Urinary bladder (tissue), 4 donors: ENCODE results near the gene CPSF3. TPM values are rescaled to one million over a fixed set of nuclear protein-coding genes. Genes with fewer than 3 reads are reported as not detected.

Source experiments
- DNase-seq: peaks from one replicate; pipeline ENCODE4 v3.0.0-alpha.2; 2015; ENCODE audit errors: extremely low spot score
- H3K27ac ChIP-seq: one replicate; pipeline ENCODE4 v1.5.1; 2013; ENCODE audit warnings: low read depth, mild to moderate bottlenecking, moderate library complexity
- H3K36me3 ChIP-seq: one replicate; pipeline ENCODE4 v1.6.1; 2013; ENCODE audit warnings: mild to moderate bottlenecking, moderate library complexity; ENCODE audit not compliant: insufficient read depth
- H3K4me1 ChIP-seq: one replicate; pipeline ENCODE4 v1.6.1; 2013; ENCODE audit warnings: mild to moderate bottlenecking, moderate library complexity; ENCODE audit not compliant: insufficient read depth
- H3K4me3 ChIP-seq: one replicate; pipeline ENCODE4 v1.5.1; 2013; ENCODE audit warnings: low read depth, low read length
- WGBS: extraction: QIAGEN DNeasy Blood & Tissue Kit; methylation state at CpG from one replicate; pipeline ENCODE4 v1.1.7; 2013; 5-methylcytosine and 5-hydroxymethylcytosine counted together
- polyA plus RNA-seq: library from polyadenylated mRNA; stranded (reverse); fragments of 200-250 nt; gene quantifications from one replicate; pipeline ENCODE4 v1.2.3, GENCODE V29; 2013
- total RNA-seq: library from RNA; depleted of rRNA; stranded (reverse); fragments of >200 nt; gene quantifications from one replicate; pipeline ENCODE4 v1.2.3, GENCODE V29; 2014
- donor health status: healthy with polysubstance abuse.
- donor health status: healthy.

Gene CPSF3
- total and polyA plus RNA-seq, 2 donors: 16.6 to 45.2 TPM

DNA sequence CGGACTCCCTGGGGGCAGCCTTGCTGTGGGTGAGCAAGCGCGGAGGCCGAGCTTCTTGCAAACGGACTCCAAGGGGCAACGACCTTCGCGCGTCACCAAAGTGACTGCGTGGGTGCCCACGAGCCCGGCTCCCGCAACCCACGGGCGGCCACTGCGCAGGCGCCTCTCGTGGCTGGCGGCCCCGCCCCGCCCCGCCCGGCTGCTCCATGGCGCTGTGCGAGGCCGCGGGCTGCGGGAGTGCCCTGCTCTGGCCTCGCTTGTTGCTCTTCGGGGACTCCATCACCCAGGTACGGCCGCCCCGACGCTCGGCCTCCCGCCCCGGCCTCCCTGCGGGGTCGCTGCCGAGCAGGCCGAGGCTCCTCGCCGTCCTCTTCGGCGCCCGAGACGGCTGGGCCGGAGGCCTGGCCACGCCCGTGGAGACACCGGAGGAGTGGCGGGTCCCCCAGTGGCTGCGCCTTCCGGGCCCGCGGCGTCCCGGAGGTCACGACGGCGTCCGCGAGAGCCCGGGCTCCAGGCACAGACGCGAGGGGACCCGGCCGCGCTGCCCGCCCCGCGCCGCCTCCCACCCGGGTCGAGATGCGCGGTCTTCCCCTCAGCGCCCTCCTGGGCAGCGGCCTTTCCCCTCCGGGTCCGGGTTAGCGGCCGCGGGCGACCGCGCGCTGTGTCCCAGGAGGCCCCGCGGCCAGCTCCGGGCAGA is 51.1 kb downstream of the CPSF3 start, which contains the start of gene IAH1:
TSS of gene IAH1 (plus strand) at position 191 of the 697 bp plus-strand sequence. CDS start at position 207, 16 bp downstream.
- DNase-seq: no peak
- WGBS: under 1% methylated on average over 91 of the region's 91 CpGs
- H3K4me1 ChIP-seq: peaks cover 2% of the 10 kb centered on the region
- H3K27ac ChIP-seq: peak within 1 kb of the TSS; percentile 77
- no peaks in the 10 kb centered on the region for H3K36me3 ChIP-seq
- H3K4me3 ChIP-seq: peak within 1 kb of the TSS; percentile 93

- Histone ChIP-seq H3K4me3 (no peak overlapping the region), H3K36me3 (peaks cover 3% of the 10 kb centered on the region), H3K27ac (no peak overlapping the region), H3K4me1 (peaks cover 2% of the 10 kb centered on the region)
- 88% methylated on average over 7 of the region's 7 CpGs for WGBS
- no peak for DNase-seq
Observed at GRCh38 chr2:9477914-9478313, 54.5 kb downstream of the CPSF3 start.

DNA sequence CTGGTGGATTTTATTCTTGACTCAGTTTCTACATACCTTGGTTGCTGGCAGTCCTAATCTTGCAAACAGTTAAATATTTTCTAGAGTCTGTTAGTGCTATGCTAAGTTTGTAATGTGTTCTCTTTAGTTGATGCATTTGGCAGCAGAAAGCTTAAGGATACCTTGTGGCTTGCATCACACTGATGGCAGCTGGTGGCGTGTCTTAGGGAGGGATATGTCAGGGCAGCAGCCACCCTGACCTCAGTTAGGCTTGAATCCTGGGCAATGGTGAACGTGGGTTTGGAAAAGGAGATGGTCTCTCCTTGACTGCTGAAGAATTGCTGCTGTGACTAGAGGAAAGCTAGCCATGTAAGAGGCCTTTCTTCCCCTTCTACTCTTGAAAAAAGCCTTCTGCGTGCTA is 55.1 kb downstream of the CPSF3 start:
- 83% methylated on average over 3 of the region's 3 CpGs for WGBS
- no peak overlapping the region for H3K27ac ChIP-seq
- H3K36me3 ChIP-seq: peaks cover 3% of the 10 kb centered on the region

DNA sequence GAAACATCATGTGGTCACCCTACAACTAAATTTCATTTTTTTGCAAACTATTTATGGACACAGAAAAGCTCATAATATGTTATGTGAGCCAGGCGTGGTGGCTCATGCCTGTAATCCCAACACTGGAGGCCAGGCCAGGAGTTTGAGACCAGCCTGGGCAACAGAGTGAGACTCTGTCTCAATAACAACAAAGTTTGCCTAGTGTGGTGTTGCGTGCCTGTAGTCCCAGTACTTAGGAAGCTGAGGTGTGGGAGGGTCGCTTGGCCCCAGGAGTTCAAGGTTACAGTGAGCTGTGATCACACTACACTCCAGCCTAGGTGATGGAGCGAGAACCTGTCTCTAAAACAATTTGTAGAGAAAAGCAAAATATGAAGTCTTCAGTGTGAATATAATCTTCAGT is 56.7 kb downstream of the CPSF3 start:
- H3K36me3 ChIP-seq: peaks cover 5% of the 10 kb centered on the region
- no peak overlapping the region for H3K27ac ChIP-seq
- DNase-seq: no peak
- H3K4me3 ChIP-seq: no peak overlapping the region
- WGBS: 94% methylated on average over 4 of the region's 4 CpGs
- H3K4me1 ChIP-seq: no peaks in the 10 kb centered on the region

More for the DNA sequence above, 55.1 kb downstream of the CPSF3 start:
- Histone ChIP-seq H3K4me1 (no peaks in the 10 kb centered on the region), H3K4me3 (no peak overlapping the region)
- no peak for DNase-seq

GRCh38 chr2:9483107-9483506 is 59.7 kb downstream of the CPSF3 start:
- Histone ChIP-seq H3K4me3 (no peak overlapping the region), H3K36me3 (peaks cover 5% of the 10 kb centered on the region), H3K4me1 (no peaks in the 10 kb centered on the region), H3K27ac (no peak overlapping the region)
- DNase-seq: no peak

GRCh38 chr2:9484533-9484932 is 61.1 kb downstream of the CPSF3 start:
- Histone ChIP-seq H3K36me3 (peaks cover 5% of the 10 kb centered on the region), H3K27ac (no peak overlapping the region), H3K4me3 (no peak overlapping the region), H3K4me1 (no peaks in the 10 kb centered on the region)
- DNase-seq: no peak
- WGBS: 77% methylated on average over 5 of the region's 5 CpGs

- peaks cover 4% of the 10 kb centered on the region for H3K36me3 ChIP-seq
Observed at GRCh38 chr2:9488583-9489547, 65.4 kb downstream of the CPSF3 start.

GRCh38 chr2:9490789-9491188 is 67.3 kb downstream of the CPSF3 start:
- 82% methylated on average over 2 of the region's 2 CpGs for WGBS
- no peak overlapping the region for H3K4me3 ChIP-seq
- DNase-seq: no peak
- no peaks in the 10 kb centered on the region for H3K4me1 ChIP-seq
- peaks cover 4% of the 10 kb centered on the region for H3K36me3 ChIP-seq
- H3K27ac ChIP-seq: no peak overlapping the region

More at GRCh38 chr2:9488583-9489547, 65.4 kb downstream of the CPSF3 start:
- no peaks in the 10 kb centered on the region for H3K4me1 ChIP-seq
- DNase-seq: no peak
- 100% methylated on average over 1 of the region's 1 CpG for whole genome bisulfite sequencing
- no peak overlapping the region for H3K4me3 ChIP-seq
- H3K27ac ChIP-seq: no peak overlapping the region

- peaks cover 7% of the 10 kb centered on the region for H3K36me3 ChIP-seq
- WGBS: 70% methylated on average over 2 of the region's 2 CpGs
- H3K4me1 ChIP-seq: no peaks in the 10 kb centered on the region
- H3K4me3 ChIP-seq: no peak overlapping the region
- H3K27ac ChIP-seq: no peak overlapping the region
- no peak for DNase-seq
Observed at GRCh38 chr2:9492927-9493326, 69.5 kb downstream of the CPSF3 start.

DNA sequence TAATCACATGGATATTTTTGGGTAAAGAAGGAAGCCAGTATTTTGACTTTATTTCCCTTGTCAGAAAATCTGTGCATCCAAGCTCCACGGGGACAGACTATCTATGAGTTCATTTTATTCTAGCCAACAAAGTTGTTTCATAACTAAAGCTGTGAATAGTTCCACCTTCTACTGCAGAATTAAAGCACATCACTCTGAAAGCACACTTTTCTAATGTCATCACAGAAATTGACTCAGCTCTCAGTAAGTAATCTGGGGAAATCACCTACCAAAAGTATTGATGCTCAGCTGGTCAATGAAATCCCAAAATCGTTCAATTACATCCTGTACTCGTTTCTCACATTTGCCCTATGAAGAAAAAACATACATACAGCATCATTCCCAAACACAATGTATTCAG is 70.0 kb downstream of the CPSF3 start:
- no peak for DNase-seq
- no peaks in the 10 kb centered on the region for H3K4me1 ChIP-seq
- WGBS: 88% methylated on average over 3 of the region's 3 CpGs
- H3K36me3 ChIP-seq: peaks cover 7% of the 10 kb centered on the region
- H3K27ac ChIP-seq: no peak overlapping the region
- no peak overlapping the region for H3K4me3 ChIP-seq

DNA sequence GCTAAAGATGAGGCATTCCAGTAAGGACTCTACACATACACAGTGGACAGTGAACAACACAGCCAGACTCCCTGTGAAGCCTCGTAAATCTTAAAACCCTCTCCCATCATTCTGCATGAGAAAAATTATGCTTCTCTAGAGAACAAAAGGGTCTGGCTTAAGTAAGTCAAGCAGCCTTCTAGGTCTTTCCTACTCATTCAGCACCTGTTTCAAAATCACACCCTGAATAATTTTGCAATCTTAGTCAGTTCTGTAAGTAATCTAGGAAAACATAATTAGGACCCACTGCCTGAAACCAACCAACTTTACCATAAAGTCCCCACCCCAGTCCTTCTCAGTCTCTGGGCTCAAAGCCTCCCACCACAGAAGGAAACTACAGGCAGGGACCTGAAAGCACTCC is 70.6 kb downstream of the CPSF3 start:
- H3K4me3 ChIP-seq: no peak overlapping the region
- no peak for DNase-seq
- H3K4me1 ChIP-seq: no peaks in the 10 kb centered on the region
- H3K36me3 ChIP-seq: peaks cover 9% of the 10 kb centered on the region
- WGBS: 81% methylated on average over 1 of the region's 1 CpG
- H3K27ac ChIP-seq: no peak overlapping the region

GRCh38 chr2:9497017-9497416 is 73.6 kb downstream of the CPSF3 start:
- H3K4me3 ChIP-seq: no peak overlapping the region
- H3K36me3 ChIP-seq: peaks cover 7% of the 10 kb centered on the region
- DNase-seq: no peak
- 90% methylated on average over 4 of the region's 4 CpGs for WGBS
- no peaks in the 10 kb centered on the region for H3K4me1 ChIP-seq
- H3K27ac ChIP-seq: no peak overlapping the region

GRCh38 chr2:9498210-9498609 is 74.8 kb downstream of the CPSF3 start:
- peaks cover 7% of the 10 kb centered on the region for H3K36me3 ChIP-seq
- WGBS: 70% methylated on average over 1 of the region's 1 CpG
- H3K4me1 ChIP-seq: no peaks in the 10 kb centered on the region
- no peak overlapping the region for H3K4me3 ChIP-seq
- no peak overlapping the region for H3K27ac ChIP-seq
- DNase-seq: no peak

DNA sequence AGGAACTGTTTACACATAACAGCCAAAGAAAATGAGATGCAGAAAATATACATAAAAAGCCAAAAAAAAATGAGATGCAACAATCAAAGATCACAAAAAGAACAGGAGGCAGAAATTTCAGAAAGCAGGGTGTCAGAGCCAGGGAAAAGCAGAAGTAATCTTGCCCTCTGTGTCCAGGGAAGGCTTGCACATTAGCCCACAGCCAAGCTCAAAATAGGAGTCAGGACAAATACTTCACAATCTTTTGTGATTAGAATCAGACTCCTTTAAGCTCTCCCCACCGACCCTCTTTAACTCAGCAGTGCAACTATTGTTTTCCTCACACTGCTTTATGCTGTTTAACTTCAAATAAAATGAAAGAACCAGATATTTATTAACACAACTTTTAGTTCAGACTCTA is 85.5 kb downstream of the CPSF3 start:
- no peak for DNase-seq
- no peak overlapping the region for H3K4me3 ChIP-seq
- H3K4me1 ChIP-seq: no peaks in the 10 kb centered on the region
- H3K36me3 ChIP-seq: no peaks in the 10 kb centered on the region
- 14% methylated on average over 1 of the region's 1 CpG for WGBS
- no peak overlapping the region for H3K27ac ChIP-seq
